K562 (cell line): ENCODE data around the gene BMF. TPM values are rescaled to one million over a fixed set of nuclear protein-coding genes. Genes with fewer than 3 reads are reported as not detected.

Source experiments
- BACH1 ChIP-seq: fragments of 200-800 bp; sonication (Bioruptor generic); IDR thresholded peaks from 2 replicates; pipeline ENCODE4 v1.6.1; 2016; ENCODE audit warnings: missing genetic modification characterization, missing compliant biosample characterization
- DEAF1 ChIP-seq: fragments of 450-650 bp; formaldehyde crosslinking; IDR thresholded peaks from 2 replicates; pipeline ENCODE4 v1.4.0; 2020; ENCODE audit warnings: mild to moderate bottlenecking, moderate library complexity
- HINFP ChIP-seq: fragments of 450-650 bp; conservative IDR thresholded peaks from 2 replicates; pipeline ENCODE4 v1.6.1; 2016; ENCODE audit warnings: missing genetic modification characterization, low read depth, mild to moderate bottlenecking, control low read depth, missing compliant biosample characterization
- ID3 ChIP-seq, 2 experiments: fragments of 250-450 bp in 1 of 2; fragments of 450-650 bp in 1 of 2; sonication (Bioruptor Pico) in 1 of 2; IDR thresholded peaks; 2 replicates each; pipeline versions ENCODE4 v1.6.1 to v1.8.0; 2016 to 2021; ENCODE audit warnings: mild to moderate bottlenecking in 2 of 2, moderate library complexity in 2 of 2, missing compliant biosample characterization in 1 of 2, missing genetic modification characterization in 1 of 2
- KAT7 ChIP-seq: sonication (generic); formaldehyde crosslinking; IDR thresholded peaks from 2 replicates; pipeline ENCODE4 v1.8.0; 2022; ENCODE audit warnings: missing genetic modification reagents, mild to moderate bottlenecking, borderline replicate concordance
- MITF ChIP-seq: IDR thresholded peaks from 2 replicates; pipeline ENCODE4 v1.6.1; 2014; ENCODE audit warnings: antibody characterized with exemption
- PRDM10 ChIP-seq: fragments of 450-650 bp; IDR thresholded peaks from 2 replicates; pipeline ENCODE4 v1.6.1; 2018; ENCODE audit not compliant: partially characterized antibody
- RBM39 ChIP-seq: fragments of 200-400 bp; formaldehyde crosslinking; optimal IDR thresholded peaks from 2 replicates; pipeline ENCODE3; 2018; ENCODE audit warnings: low read depth, low read length
- SIN3B ChIP-seq: fragments of 450-650 bp; IDR thresholded peaks from 2 replicates; pipeline ENCODE4 v1.6.1; 2017; ENCODE audit warnings: low read depth, mild to moderate bottlenecking, moderate library complexity
- SOX6 ChIP-seq: fragments of 450-650 bp; IDR thresholded peaks from 2 replicates; pipeline ENCODE4 v1.6.1; 2014; ENCODE audit warnings: mild to moderate bottlenecking
- STAT5B ChIP-seq: fragments of 250-450 bp; sonication (Bioruptor Pico); IDR thresholded peaks from 2 replicates; pipeline ENCODE4 v1.8.0; 2021; ENCODE audit warnings: mild to moderate bottlenecking, inconsistent platforms
- ZNF253 ChIP-seq: fragments of 250-450 bp; sonication (Bioruptor Pico); conservative IDR thresholded peaks from 2 replicates; pipeline ENCODE4 v1.6.1; 2021; ENCODE audit warnings: mild to moderate bottlenecking
- ZNF3 ChIP-seq: fragments of 250-450 bp; sonication (Bioruptor Pico); IDR thresholded peaks from 2 replicates; pipeline ENCODE4 v1.5.0; 2021; ENCODE audit warnings: mild to moderate bottlenecking, moderate library complexity
- ZNF511 ChIP-seq: sonication (generic); formaldehyde crosslinking; IDR thresholded peaks from 2 replicates; pipeline ENCODE4 v1.8.0; 2022; ENCODE audit warnings: mild to moderate bottlenecking, missing genetic modification reagents
- ZZZ3 ChIP-seq: fragments of 450-650 bp; IDR thresholded peaks from 2 replicates; pipeline ENCODE4 v1.6.1; 2016; ENCODE audit warnings: antibody characterized with exemption, mild to moderate bottlenecking, moderate library complexity
- polyA plus RNA-seq, 8 experiments: library from polyadenylated mRNA; depleted of rRNA in 4 of 8; stranded (reverse) in 5 of 8; unstranded in 3 of 8; fragments of >200 nt; fragmentation: Nextera tagmentation in 2 of 8; fragmentation: Illumina TruSeq in 1 of 8; extraction: Ambion mirVana in 2 of 8; extraction: Trizol in 1 of 8; gene quantifications; 2 replicates each; pipeline versions ENCODE4 v1.2.1 to v1.2.3, GENCODE V29; 2011 to 2014; ENCODE audit warnings: inconsistent platforms in 1 of 8, missing spikeins in 1 of 8
- total RNA-seq, 7 experiments: library from RNA; depleted of rRNA in 6 of 7; stranded (reverse); fragments of >200 nt in 6 of 7; fragmentation: Illumina TruSeq in 2 of 7; extraction: Trizol in 2 of 7; gene quantifications; 2 replicates each; pipeline versions ENCODE4 v1.2.1 to v1.2.3, GENCODE V29; 2011 to 2021; ENCODE audit warnings: low replicate concordance in 1 of 7

BMF gene
- total and polyA plus RNA-seq, 9 of the 15 experiments (the other 6 are each of a cell fraction or from before 2014, with no cell fraction given): 0.25 to 0.91 (median 0.59) TPM; not detected in 2

DNA sequence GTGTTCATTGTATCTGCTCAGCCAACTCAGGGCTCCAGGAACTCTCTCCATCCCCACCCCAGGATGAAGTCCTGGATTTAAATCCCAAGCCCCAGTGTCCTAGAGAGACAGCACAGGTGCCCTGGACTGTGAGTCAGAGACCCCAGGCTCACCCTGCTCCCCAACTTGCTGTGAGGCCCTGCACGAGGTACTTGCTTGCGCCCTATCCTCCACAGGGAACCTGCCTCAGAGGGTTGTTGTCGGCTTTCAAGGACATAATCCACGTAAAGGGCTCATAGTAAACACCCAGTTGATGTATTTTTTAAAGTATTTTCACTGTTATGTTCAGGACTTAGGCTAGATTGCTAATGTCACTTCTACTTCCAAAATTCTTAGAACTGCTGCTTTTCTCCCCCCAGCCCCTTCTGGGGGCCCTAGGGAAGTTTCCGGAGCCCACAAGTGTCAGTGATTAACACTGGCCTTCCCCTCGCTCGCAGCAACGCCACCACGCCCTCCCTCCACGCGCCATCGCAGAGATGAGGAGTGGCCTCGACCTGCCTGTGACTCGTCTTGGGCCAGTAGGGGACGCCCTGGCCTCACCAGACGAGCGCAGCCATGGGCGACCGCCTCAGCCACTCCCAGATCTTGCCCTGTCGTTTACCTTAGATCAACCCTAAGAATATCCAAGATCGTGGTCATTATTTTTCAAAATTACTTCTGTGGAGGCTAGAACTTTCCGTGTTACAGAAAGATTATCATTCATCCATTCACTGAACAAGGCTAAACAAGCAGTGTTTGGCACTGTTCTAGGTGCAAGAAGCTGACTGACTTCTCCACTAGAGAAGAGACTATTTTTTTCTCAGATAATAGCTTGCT, 63.7 kb downstream of the BMF start (continued):
- TF ChIP-seq ZNF511 (CRISPR knock-in tag) (no peak), HINFP (tag) (no peak), DEAF1 (CRISPR knock-in tag) (peak; percentile 88), MITF (no peak), ZNF3 (CRISPR knock-in tag) (no peak), ID3 (CRISPR knock-in tag; IDR thresholded peaks at IDR 0.05) (no peak), ID3 (tag; IDR thresholded peaks at IDR 0.05) (no peak; the same call in 1 of the 2 replicates), BACH1 (tag) (no peak), SIN3B (0 out of 2 replicates have a peak, but pooled peaks have one; percentile 24), ZZZ3 (no peak; the same call in 1 of the 2 replicates), ZNF253 (no peak), SOX6 (peak; percentile 37; the same call in 1 of the 2 replicates), RBM39 (peak; percentile 66), PRDM10 (peak; percentile 35), STAT5B (no peak), KAT7 (CRISPR knock-in tag) (0 out of 2 replicates have a peak, but pooled peaks have one; percentile 71)
